ENCODE data around the gene ARHGEF16. TPM values are rescaled to one million over a fixed set of nuclear protein-coding genes. Genes with fewer than 3 reads are reported as not detected.

ARHGEF16 gene
- polyA plus RNA-seq, 1 of the 3 experiments (the other 2 are of a cell fraction): 0.18 TPM

DNA sequence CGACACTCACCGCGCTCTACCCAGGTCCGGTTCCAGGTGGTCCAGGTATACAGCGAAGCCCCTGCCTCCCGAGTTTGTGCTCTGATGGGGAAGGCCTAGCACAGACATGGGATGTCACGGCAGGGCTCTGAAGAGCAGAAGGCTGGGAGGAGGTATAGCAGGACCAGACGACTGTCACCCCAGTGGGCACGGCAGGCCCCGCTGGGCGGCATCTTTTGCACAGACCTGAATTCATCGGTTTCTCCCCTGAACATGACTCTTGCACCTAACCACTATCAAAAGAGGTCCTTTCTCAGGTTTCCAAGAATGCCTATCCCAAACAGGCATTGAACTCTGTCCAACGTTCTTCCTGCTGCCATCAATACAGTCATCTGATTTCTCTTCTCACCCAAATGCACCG lies 30.6 kb downstream of the ARHGEF16 start:
- H3K27me3 ChIP-seq (ENCODE audit: insufficient read depth): no peaks in the 10 kb centered on the region
- H3K4me2 ChIP-seq: no peak overlapping the region
- H4K20me1 ChIP-seq (ENCODE audit: insufficient read depth): no peaks in the 10 kb centered on the region
- H3K9me3 ChIP-seq: no peaks in the 10 kb centered on the region
- DNase-seq: no peak
- H3K36me3 ChIP-seq (replicated peaks in 1 of 2; ENCODE audit: control insufficient read depth in 1 of 2, insufficient read depth in 2 of 2, low read length in 1 of 2): no peaks in the 10 kb centered on the region
- 77% methylated on average over 14 of the region's 14 CpGs for WGBS (ENCODE audit: low lambda C conversion rate)
- H3F3A ChIP-seq (replicated peaks; ENCODE audit: insufficient read depth): no peaks in the 10 kb centered on the region
- no peak overlapping the region for H3K27ac ChIP-seq (ENCODE audit: low read depth in 2 of 2, low read length in 1 of 2)
- no peaks in the 10 kb centered on the region for H3K9me2 ChIP-seq
- H3K79me2 ChIP-seq (ENCODE audit: insufficient read depth): no peaks in the 10 kb centered on the region
- no peak overlapping the region for H3K4me3 ChIP-seq (ENCODE audit: low read depth in 2 of 2, low read length in 1 of 2)
- CTCF ChIA-PET: interaction anchor here (0.8 to 4.2 kb wide), 6 partner anchors 12 to 124 kb away, joined by 3 to 72 read pairs (median 4); no protein-coding TSS in a partner anchor
- peaks cover 0 to 4% of the 10 kb centered on the region in 2 experiments; a peak in 1 of 4 replicates for H3K4me1 ChIP-seq (ENCODE audit: control insufficient read depth in 1 of 2, insufficient read depth in 2 of 2, low read depth in 1 of 2, low read length in 1 of 2)
- TF ChIP-seq, protein P1, sequence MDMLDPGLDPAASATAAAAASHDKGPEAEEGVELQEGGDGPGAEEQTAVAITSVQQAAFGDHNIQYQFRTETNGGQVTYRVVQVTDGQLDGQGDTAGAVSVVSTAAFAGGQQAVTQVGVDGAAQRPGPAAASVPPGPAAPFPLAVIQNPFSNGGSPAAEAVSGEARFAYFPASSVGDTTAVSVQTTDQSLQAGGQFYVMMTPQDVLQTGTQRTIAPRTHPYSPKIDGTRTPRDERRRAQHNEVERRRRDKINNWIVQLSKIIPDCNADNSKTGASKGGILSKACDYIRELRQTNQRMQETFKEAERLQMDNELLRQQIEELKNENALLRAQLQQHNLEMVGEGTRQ (IDR thresholded peaks at IDR 0.05; ENCODE audit: borderline replicate concordance, low read depth, low read length): no peak
- TF ChIP-seq EP300 (IDR thresholded peaks at IDR 0.05; ENCODE audit: borderline replicate concordance in 1 of 2, low read depth in 1 of 2, low read length in 1 of 2) (no peak), YY1 (IDR thresholded peaks at IDR 0.05; ENCODE audit: low read depth) (no peak), SMC3 (IDR thresholded peaks at IDR 0.05; ENCODE audit: low read depth, low read length) (no peak), NFIC (IDR thresholded peaks at IDR 0.05; ENCODE audit: borderline replicate concordance) (no peak), RAD21 (IDR thresholded peaks at IDR 0.05; ENCODE audit: low read length) (no peak), ELF1 (IDR thresholded peaks at IDR 0.05) (no peak), SIN3A (IDR thresholded peaks at IDR 0.05; ENCODE audit: borderline replicate concordance, low read depth, low read length) (no peak), MXI1 (IDR thresholded peaks at IDR 0.05; ENCODE audit: low read depth, low read length) (no peak), TEAD4 (IDR thresholded peaks at IDR 0.05; ENCODE audit: borderline replicate concordance, insufficient read depth) (no peak), FOXM1 (IDR thresholded peaks at IDR 0.05; ENCODE audit: low read depth) (no peak), CHD2 (IDR thresholded peaks at IDR 0.05; ENCODE audit: low read length, partially characterized antibody) (no peak), POLR2AphosphoS5 (IDR thresholded peaks at IDR 0.05; ENCODE audit: low read depth, low read length) (no peak)
- TF ChIP-seq, protein P2, sequence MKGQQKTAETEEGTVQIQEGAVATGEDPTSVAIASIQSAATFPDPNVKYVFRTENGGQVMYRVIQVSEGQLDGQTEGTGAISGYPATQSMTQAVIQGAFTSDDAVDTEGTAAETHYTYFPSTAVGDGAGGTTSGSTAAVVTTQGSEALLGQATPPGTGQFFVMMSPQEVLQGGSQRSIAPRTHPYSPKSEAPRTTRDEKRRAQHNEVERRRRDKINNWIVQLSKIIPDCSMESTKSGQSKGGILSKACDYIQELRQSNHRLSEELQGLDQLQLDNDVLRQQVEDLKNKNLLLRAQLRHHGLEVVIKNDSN (IDR thresholded peaks at IDR 0.05; ENCODE audit: borderline replicate concordance, low read depth): no peak
- TF ChIP-seq, protein P3, sequence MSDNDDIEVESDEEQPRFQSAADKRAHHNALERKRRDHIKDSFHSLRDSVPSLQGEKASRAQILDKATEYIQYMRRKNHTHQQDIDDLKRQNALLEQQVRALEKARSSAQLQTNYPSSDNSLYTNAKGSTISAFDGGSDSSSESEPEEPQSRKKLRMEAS (IDR thresholded peaks at IDR 0.05; ENCODE audit: low read depth): no peak
- TF ChIP-seq, protein P4, sequence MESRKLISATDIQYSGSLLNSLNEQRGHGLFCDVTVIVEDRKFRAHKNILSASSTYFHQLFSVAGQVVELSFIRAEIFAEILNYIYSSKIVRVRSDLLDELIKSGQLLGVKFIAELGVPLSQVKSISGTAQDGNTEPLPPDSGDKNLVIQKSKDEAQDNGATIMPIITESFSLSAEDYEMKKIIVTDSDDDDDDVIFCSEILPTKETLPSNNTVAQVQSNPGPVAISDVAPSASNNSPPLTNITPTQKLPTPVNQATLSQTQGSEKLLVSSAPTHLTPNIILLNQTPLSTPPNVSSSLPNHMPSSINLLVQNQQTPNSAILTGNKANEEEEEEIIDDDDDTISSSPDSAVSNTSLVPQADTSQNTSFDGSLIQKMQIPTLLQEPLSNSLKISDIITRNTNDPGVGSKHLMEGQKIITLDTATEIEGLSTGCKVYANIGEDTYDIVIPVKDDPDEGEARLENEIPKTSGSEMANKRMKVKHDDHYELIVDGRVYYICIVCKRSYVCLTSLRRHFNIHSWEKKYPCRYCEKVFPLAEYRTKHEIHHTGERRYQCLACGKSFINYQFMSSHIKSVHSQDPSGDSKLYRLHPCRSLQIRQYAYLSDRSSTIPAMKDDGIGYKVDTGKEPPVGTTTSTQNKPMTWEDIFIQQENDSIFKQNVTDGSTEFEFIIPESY (IDR thresholded peaks at IDR 0.05; ENCODE audit: borderline replicate concordance, low read depth): no peak
- no peak overlapping the region for H2AFZ ChIP-seq (ENCODE audit: low read depth)
- H3K9ac ChIP-seq: no peak overlapping the region
- POLR2A ChIA-PET: no interaction called here

All from SK-N-SH (cell line).